Kidney epithelial cell (primary cell): ENCODE data around the gene HS3ST3A1. TPM values are rescaled to one million over a fixed set of nuclear protein-coding genes. Genes with fewer than 3 reads are reported as not detected.
A peak's percentile ranks its signal among the peaks of the same experiment; 100 is the strongest.

Experiments
- DNase-seq: peaks from one replicate; pipeline ENCODE4 v3.0.0-alpha.2; 2010; ENCODE audit warnings: low read depth
- H3K27me3 ChIP-seq: 2 replicates; pipeline ENCODE4 v1.6.0; 2011; ENCODE audit warnings: low read length; ENCODE audit not compliant: control insufficient read depth, insufficient read depth
- H3K36me3 ChIP-seq: 2 replicates; pipeline ENCODE4 v1.5.1; 2011; ENCODE audit warnings: low read length; ENCODE audit not compliant: control insufficient read depth, insufficient read depth
- H3K4me3 ChIP-seq: 2 replicates; pipeline ENCODE4 v1.5.1; 2011; ENCODE audit warnings: low read depth, mild to moderate bottlenecking, control low read depth, low read length
- CTCF ChIP-seq: IDR thresholded peaks from 2 replicates; pipeline ENCODE4 v1.5.1; 2011; ENCODE audit warnings: mild to moderate bottlenecking, moderate library complexity, low read length, control low read depth, inconsistent platforms; ENCODE audit not compliant: insufficient read depth, poor library complexity, severe bottlenecking
- total RNA-seq: library from RNA; depleted of rRNA; stranded (reverse); fragments of >200 nt; gene quantifications from 2 replicates; pipeline ENCODE4 v1.2.3, GENCODE V29; 2015

The HS3ST3A1 gene
- total RNA-seq, 1 donor from 2014 or later, result 38.4 TPM

GRCh38 chr17:13597723-13598347, 3.9 kb downstream of the HS3ST3A1 start:
- Histone ChIP-seq H3K27me3 (no peaks in the 10 kb centered on the region), H3K4me3 (peak overlapping the region; percentile 56), H3K36me3 (no peaks in the 10 kb centered on the region)
- DNase-seq, result no peak
- peak; percentile 57 for TF ChIP-seq CTCF

- Histone ChIP-seq H3K27me3 (no peaks in the 10 kb centered on the region), H3K36me3 (no peaks in the 10 kb centered on the region), H3K4me3 (peak overlapping the region; percentile 13)
- no peak for DNase-seq
- no peak for TF ChIP-seq CTCF
Measured at GRCh38 chr17:13596241-13596923, 5.3 kb downstream of the HS3ST3A1 start.

GRCh38 chr17:13595599-13595899, 6.2 kb downstream of the HS3ST3A1 start:
- no peak for TF ChIP-seq CTCF
- Histone ChIP-seq H3K27me3 (no peaks in the 10 kb centered on the region), H3K4me3 (no peak overlapping the region), H3K36me3 (no peaks in the 10 kb centered on the region)
- no peak for DNase-seq

- H3K4me3 ChIP-seq, result peak overlapping the region; percentile 3
- H3K27me3 ChIP-seq, result no peaks in the 10 kb centered on the region
- DNase-seq, result no peak
- H3K36me3 ChIP-seq, result no peaks in the 10 kb centered on the region
- TF ChIP-seq CTCF, result peak; percentile 87
Measured at GRCh38 chr17:13594762-13595598, 6.7 kb downstream of the HS3ST3A1 start.

GRCh38 chr17:13594310-13594709, 7.4 kb downstream of the HS3ST3A1 start:
- TF ChIP-seq CTCF, result no peak
- H3K27me3 ChIP-seq, result no peaks in the 10 kb centered on the region
- no peaks in the 10 kb centered on the region for H3K36me3 ChIP-seq
- no peak for DNase-seq
- no peak overlapping the region for H3K4me3 ChIP-seq
